Measurements from ENCODE around the gene CLDN5. TPM values are rescaled to one million over a fixed set of nuclear protein-coding genes. Genes with fewer than 3 reads are reported as not detected.

Gene CLDN5
- total RNA-seq, 1 donor from 2014 or later: 213 TPM

- DNase-seq (no peak), ATAC-seq (no peak)
- Histone ChIP-seq H3K36me3 (no peaks in the 10 kb centered on the region), H3K4me3 (no peak overlapping the region), H3K27me3 (ENCODE audit: low read depth) (no peaks in the 10 kb centered on the region), H3K4me1 (no peaks in the 10 kb centered on the region), H3K27ac (no peak overlapping the region), H3K9me3 (no peaks in the 10 kb centered on the region)
- no peak for TF ChIP-seq CTCF (IDR thresholded peaks at IDR 0.05)
- intact Hi-C loops (cut with DNase I): no loop called here
Measured at GRCh38 chr22:19510919-19511341, 13.3 kb downstream of the CLDN5 start.

- Histone ChIP-seq H3K27ac (no peak overlapping the region), H3K4me3 (no peak overlapping the region), H3K9me3 (no peaks in the 10 kb centered on the region), H3K27me3 (ENCODE audit: low read depth) (no peaks in the 10 kb centered on the region), H3K4me1 (no peaks in the 10 kb centered on the region), H3K36me3 (no peaks in the 10 kb centered on the region)
- intact Hi-C loops (cut with DNase I): no loop called here
- DNase-seq: no peak
- no peak for ATAC-seq
- TF ChIP-seq CTCF (IDR thresholded peaks at IDR 0.05): no peak
Measured at GRCh38 chr22:19509923-19510322, 14.3 kb downstream of the CLDN5 start.

- H3K4me1 ChIP-seq: no peaks in the 10 kb centered on the region
- H3K9me3 ChIP-seq: no peaks in the 10 kb centered on the region
- no peaks in the 10 kb centered on the region for H3K36me3 ChIP-seq
- no peak overlapping the region for H3K4me3 ChIP-seq
- DNase-seq (no peak), ATAC-seq (no peak)
- H3K27ac ChIP-seq: no peak overlapping the region
- H3K27me3 ChIP-seq (ENCODE audit: low read depth): no peaks in the 10 kb centered on the region
- intact Hi-C loops (cut with DNase I): no loop called here
- no peak for TF ChIP-seq CTCF (IDR thresholded peaks at IDR 0.05)
Measured at GRCh38 chr22:19509191-19509590, 15.0 kb downstream of the CLDN5 start.

GRCh38 chr22:19508024-19508776 is 16.0 kb downstream of the CLDN5 start:
- H3K4me1 ChIP-seq: no peaks in the 10 kb centered on the region
- DNase-seq (no peak), ATAC-seq (no peak)
- TF ChIP-seq CTCF (IDR thresholded peaks at IDR 0.05): no peak
- H3K9me3 ChIP-seq: no peaks in the 10 kb centered on the region
- intact Hi-C loops (cut with DNase I): no loop called here
- H3K4me3 ChIP-seq: no peak overlapping the region
- no peaks in the 10 kb centered on the region for H3K36me3 ChIP-seq
- no peaks in the 10 kb centered on the region for H3K27me3 ChIP-seq (ENCODE audit: low read depth)
- H3K27ac ChIP-seq: no peak overlapping the region

- intact Hi-C loops (cut with DNase I): no loop called here
- DNase-seq: no peak
- no peak overlapping the region for H3K27ac ChIP-seq
- H3K27me3 ChIP-seq (ENCODE audit: low read depth): no peaks in the 10 kb centered on the region
- no peaks in the 10 kb centered on the region for H3K4me1 ChIP-seq
- no peaks in the 10 kb centered on the region for H3K9me3 ChIP-seq
- H3K4me3 ChIP-seq: no peak overlapping the region
- ATAC-seq: no peak
- TF ChIP-seq CTCF (IDR thresholded peaks at IDR 0.05): no peak
- no peaks in the 10 kb centered on the region for H3K36me3 ChIP-seq
Measured at GRCh38 chr22:19507534-19507861, 16.7 kb downstream of the CLDN5 start.

All from lower lobe of right lung (tissue), 2 donors.